Brain microvascular endothelial cell (primary cell): ENCODE results near the gene PCDHB14.

Experiments
- DNase-seq: peaks from one replicate; pipeline ENCODE4 v3.0.0-alpha.2; 2020
- H3K27ac ChIP-seq: fragments of 250-450 bp; sonication (Bioruptor Pico); 2 replicates; pipeline ENCODE4 v1.5.1; 2020; ENCODE audit warnings: mild to moderate bottlenecking, moderate library complexity
- H3K27me3 ChIP-seq: fragments of 250-450 bp; sonication (Bioruptor Pico); replicated peaks from 2 replicates; pipeline ENCODE4 v1.5.1; 2020; ENCODE audit warnings: mild to moderate bottlenecking
- H3K36me3 ChIP-seq: fragments of 250-450 bp; sonication (Bioruptor Pico); replicated peaks from 2 replicates; pipeline ENCODE4 v1.5.1; 2020; ENCODE audit warnings: mild to moderate bottlenecking
- H3K4me3 ChIP-seq: 2 replicates; pipeline ENCODE4 v1.5.1; 2011; ENCODE audit warnings: low read depth, mild to moderate bottlenecking, control low read depth, low read length, moderate library complexity
- CTCF ChIP-seq: IDR thresholded peaks from 2 replicates; pipeline ENCODE4 v1.5.1; 2011; ENCODE audit warnings: low read depth, mild to moderate bottlenecking, moderate library complexity, low read length, control low read depth, inconsistent platforms; ENCODE audit errors: missing control alignments
- in situ Hi-C: cut with HindIII; loops from 2 replicates; pipeline ENCODE4 v1.10.0; 2017; ENCODE audit warnings: low sequenced_read_pairs, low pct_ligation_motif_present

The PCDHB14 gene

GRCh38 chr5:141258948-141259347, 35.8 kb downstream of the PCDHB14 start:
- no peak overlapping the region for H3K4me3 ChIP-seq
- H3K27ac ChIP-seq = no peak overlapping the region
- in situ Hi-C loops = no loop called here
- DNase-seq = no peak
- no peak for TF ChIP-seq CTCF
- no peaks in the 10 kb centered on the region for H3K27me3 ChIP-seq
- no peaks in the 10 kb centered on the region for H3K36me3 ChIP-seq

- Histone ChIP-seq H3K27me3 (no peaks in the 10 kb centered on the region), H3K27ac (no peak overlapping the region)
- in situ Hi-C loops = no loop called here
Measured at GRCh38 chr5:141260458-141261237, 37.5 kb downstream of the PCDHB14 start.

GRCh38 chr5:141261238-141261546, 38.0 kb downstream of the PCDHB14 start:
- DNase-seq = no peak
- in situ Hi-C loops = no loop called here
- no peaks in the 10 kb centered on the region for H3K27me3 ChIP-seq
- H3K4me3 ChIP-seq = no peak overlapping the region
- TF ChIP-seq CTCF = no peak
- H3K27ac ChIP-seq = no peak overlapping the region
- no peaks in the 10 kb centered on the region for H3K36me3 ChIP-seq

More at GRCh38 chr5:141260458-141261237, 37.5 kb downstream of the PCDHB14 start:
- no peak for DNase-seq
- H3K36me3 ChIP-seq = no peaks in the 10 kb centered on the region
- no peak overlapping the region for H3K4me3 ChIP-seq
- no peak for TF ChIP-seq CTCF

GRCh38 chr5:141269195-141269594, 46.1 kb downstream of the PCDHB14 start:
- in situ Hi-C loops = no loop called here
- TF ChIP-seq CTCF = no peak
- Histone ChIP-seq H3K36me3 (no peaks in the 10 kb centered on the region), H3K4me3 (no peak overlapping the region), H3K27me3 (no peaks in the 10 kb centered on the region), H3K27ac (no peak overlapping the region)
- DNase-seq = no peak

GRCh38 chr5:141272906-141273305, 49.8 kb downstream of the PCDHB14 start:
- Histone ChIP-seq H3K27me3 (no peaks in the 10 kb centered on the region), H3K4me3 (no peak overlapping the region), H3K27ac (no peak overlapping the region), H3K36me3 (no peaks in the 10 kb centered on the region)
- no peak for TF ChIP-seq CTCF
- no peak for DNase-seq
- in situ Hi-C loops = no loop called here
